Hematopoietic multipotent progenitor cell treated with erythropoietin and hydrocortisone succinate and interleukin-3 and kit ligand, for 4 days (in vitro differentiated cells): ENCODE measurements around the gene ATG16L1.

Experiments used
- DNase-seq: peaks from one replicate; pipeline ENCODE4 v3.0.0-alpha.2; 2015

ATG16L1 gene

GRCh38 chr2:233261819-233262555 lies 10.5 kb downstream of the ATG16L1 start:
- no peak for DNase-seq

DNA sequence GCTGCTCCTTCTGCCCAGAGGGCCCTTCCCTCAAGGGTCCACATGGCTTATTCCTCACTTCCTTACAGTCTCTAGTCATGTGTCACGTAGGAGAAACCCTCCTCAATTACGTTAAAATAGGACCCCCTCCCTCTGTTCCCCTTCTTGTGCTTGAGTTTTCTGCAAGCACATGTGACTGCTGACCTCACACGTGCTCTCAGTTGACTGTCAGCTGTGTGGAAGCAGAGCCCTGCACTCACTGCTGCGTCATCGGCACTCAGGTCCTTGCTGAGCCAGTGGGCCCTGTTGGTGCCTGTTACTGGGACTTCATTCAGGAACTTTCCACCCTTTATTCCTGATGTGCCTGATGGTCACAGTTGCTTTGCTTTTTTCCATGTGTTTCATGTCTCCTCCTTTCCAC lies 11.1 kb downstream of the ATG16L1 start:
- DNase-seq: no peak

DNA sequence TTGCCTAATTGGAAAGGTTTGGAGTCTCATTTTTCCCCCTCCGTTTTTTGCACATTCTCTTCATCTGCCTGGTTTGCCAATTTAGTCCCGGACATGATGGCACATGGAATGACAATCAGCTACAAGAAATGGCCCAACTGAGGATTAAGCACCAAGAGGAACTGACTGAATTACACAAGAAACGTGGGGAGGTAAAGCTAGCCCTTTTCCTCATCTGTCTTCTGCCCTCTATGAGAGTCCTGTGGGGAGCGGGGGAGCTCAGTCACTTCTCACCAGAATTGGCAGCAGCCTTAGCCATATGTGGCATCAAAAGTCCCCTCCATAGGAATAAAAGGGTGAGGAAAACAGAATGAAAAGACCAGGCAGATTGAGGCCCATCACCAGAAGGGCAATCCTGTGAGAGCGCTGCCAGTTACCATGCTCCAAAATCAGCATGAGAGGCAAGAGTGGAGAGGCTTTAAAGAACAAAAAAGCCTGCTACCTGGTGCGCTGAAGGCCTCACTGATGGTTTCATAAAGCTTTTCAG lies 11.6 kb downstream of the ATG16L1 start:
- no peak for DNase-seq

GRCh38 chr2:233264667-233265066 lies 13.2 kb downstream of the ATG16L1 start:
- DNase-seq: no peak

- no peak for DNase-seq
These were observed 14.5 kb downstream of the ATG16L1 start for GRCh38 chr2:233265899-233266431.

DNA sequence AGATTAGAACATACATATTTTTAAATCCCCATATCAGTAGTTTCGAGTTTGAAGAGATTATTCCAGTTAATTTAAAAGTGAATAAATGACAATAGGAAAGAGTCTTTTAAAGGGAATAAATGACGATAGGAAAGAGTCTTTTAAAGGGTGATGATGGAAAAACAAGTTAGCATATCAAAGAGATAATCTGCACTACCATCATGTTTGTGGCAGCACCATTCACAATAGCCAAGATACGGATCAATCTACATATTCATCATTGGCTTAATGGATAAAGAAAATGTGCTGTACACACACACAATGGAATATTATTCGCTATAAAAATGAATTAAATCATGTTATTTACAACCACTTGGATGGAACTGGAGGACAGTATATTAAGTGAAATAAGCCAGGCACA lies 15.0 kb downstream of the ATG16L1 start:
- DNase-seq: no peak

- peak; percentile 38 for DNase-seq
These were observed 16.2 kb downstream of the ATG16L1 start for GRCh38 chr2:233267516-233268245.

DNA sequence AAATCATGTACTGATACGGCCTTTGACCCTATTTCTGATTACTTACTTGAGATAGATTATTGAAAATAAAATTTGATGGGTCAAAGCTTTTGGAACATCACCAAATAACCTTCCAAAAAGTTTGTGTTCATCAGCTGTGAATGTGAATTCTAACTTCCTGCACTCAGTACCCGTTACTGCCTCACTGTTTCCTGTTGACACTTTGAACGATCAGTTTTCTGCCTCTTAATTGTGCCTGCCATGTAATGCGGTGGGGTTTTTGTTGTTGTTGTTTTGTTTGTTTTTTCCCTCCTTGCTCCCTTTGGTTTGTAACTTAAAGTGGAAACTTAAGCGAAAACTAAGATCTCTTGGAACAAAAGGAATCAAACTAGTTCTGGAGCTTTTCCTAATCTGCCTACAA lies 18.9 kb downstream of the ATG16L1 start:
- DNase-seq: no peak

GRCh38 chr2:233270951-233271350 lies 19.5 kb downstream of the ATG16L1 start:
- no peak for DNase-seq

DNA sequence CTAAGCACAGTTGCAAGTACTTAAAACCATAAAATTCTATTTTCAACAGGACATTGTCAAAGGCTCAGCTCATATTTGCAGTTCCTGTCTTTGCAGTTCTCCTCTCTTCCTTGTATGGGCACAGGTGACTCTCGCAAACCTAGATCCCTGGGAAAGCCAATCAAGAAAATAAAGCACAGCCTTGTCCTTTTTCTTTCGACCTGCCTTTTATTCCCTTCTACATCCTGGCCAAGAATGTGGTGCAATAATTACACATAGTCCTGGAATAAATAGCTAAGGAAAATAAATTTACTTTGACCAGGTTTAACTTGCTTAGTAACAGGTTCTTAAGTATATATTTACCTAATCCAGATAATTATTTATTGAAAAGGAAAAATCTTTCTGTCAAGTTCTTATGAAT lies 20.2 kb downstream of the ATG16L1 start:
- DNase-seq: no peak

DNA sequence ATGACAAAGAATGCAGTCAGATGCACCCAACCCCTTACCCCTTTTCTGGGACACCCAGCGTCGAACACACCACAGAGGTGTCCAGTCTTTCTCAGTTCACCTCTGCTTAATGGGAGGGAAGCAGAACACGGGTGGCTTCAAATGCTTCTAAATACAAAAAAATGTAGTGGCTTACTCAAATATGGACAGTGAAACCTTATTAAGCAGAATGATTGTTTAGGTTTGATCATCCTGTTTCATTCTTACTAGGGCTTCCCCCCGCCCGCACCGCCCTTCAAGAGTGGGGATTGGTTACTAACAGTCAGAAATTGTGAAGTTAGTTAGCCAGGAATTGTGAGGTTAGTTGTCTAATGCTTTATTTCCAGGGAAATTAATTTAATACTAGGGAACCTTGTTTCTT lies 21.6 kb downstream of the ATG16L1 start:
- DNase-seq: no peak

DNA sequence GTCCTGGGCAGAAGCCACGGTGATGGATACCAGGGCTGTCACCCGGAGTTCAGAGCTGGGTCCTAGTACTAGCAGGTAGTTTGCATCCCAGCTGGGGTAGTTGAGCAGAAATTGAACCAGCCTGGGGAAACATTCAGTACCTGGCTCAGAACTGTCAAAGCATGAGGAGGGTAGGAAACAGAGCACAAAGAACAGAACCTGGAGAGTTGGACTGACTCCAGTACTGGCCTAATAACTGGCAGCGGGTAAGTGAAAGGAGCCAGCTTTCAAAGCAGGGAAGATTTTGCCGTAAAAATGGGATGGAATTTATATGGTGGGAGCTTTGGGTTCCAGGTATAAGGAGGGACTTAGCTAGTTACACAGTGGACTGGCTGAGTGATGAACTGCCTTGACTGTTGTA lies 23.8 kb downstream of the ATG16L1 start:
- no peak for DNase-seq

DNA sequence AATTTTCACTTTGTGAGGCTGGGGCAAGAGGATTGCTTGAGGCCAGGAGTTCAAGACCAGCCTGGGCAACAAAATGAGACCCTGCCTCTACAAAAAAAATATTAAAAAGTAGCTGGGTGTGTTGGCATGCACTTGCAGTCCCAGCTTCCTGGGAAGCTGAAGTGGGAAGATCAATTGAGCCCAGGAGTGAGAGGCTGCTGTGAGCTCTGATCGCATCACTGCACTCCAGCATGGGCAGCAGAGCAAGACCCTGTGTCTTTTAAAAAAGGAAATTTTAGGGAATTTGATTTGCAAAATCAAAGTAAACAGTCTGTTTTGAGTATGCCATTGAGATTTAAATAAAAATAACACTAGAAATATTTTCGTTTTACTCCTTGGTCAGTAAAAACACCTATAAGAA lies 27.4 kb downstream of the ATG16L1 start:
- no peak for DNase-seq

GRCh38 chr2:233280114-233280693 lies 28.7 kb downstream of the ATG16L1 start:
- peak; percentile 33 for DNase-seq

- DNase-seq: no peak
These were observed 30.1 kb downstream of the ATG16L1 start for GRCh38 chr2:233281553-233281952.

DNA sequence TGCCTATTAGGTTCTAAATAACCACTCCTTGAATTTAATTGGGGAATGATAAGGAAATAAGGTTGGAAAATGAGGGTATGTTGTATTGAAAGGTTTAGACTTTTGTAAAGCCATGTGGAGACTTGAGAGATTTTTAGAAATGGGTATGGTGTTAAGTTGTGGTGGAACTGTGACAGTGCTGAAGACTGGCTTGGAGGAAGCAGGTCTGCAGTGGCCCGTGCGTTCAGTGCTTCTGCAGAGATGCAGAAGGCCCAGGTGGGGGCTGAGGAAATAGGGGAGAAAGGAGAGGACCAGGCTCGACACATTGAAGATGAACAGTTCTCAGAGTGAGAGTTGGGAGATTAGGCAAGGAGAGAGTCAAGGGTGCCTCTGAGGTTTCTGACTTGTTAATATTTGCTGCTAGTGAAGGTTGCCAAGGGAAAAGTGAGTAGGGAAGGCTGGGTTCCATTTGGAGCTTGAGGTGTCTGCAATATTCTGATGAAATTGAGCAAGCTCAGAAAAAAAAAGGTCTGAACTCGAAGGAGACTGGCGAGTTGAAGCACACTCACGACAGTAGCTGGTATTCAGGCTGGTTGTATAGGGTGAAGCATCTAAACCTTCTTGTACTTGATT lies 30.6 kb downstream of the ATG16L1 start:
- no peak for DNase-seq

DNA sequence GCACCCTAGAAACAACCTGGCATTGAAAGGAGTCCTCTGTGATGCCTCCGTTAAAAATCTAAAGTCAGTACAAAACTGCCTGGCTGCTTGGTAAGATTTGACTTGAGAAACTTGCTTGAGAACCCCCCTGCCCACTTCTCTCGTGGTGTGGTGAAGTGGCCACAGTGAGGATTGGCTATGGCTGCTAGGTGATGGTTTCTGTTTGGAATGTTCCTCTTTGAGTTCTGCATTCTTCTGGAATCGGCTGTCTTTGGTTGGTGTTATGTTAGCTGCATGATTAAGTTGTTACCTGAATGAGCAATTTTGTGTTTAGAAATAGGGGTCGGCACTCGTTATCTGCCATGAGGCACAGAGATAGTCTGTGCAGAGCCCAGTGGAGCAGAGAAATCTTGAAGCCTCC lies 34.4 kb downstream of the ATG16L1 start:
- no peak for DNase-seq

GRCh38 chr2:233287871-233288270 lies 36.4 kb downstream of the ATG16L1 start:
- no peak for DNase-seq

- DNase-seq: no peak
These were observed 37.2 kb downstream of the ATG16L1 start for GRCh38 chr2:233288663-233289062.

DNA sequence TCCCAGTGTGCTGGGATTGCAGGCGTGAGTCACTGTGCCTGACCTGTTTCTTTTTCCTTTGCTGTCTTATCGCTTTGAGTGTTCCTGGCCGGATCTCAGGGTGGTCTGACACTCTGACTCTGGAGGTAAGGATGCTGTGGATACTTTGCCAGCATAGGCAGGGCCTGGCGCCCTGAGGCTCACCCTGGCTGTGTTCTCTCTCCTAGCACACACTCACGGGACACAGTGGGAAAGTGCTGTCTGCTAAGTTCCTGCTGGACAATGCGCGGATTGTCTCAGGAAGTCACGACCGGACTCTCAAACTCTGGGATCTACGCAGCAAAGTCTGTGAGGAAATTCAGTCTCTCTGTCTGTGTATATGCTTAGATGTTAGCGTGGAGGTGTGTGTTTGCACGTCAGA lies 38.2 kb downstream of the ATG16L1 start:
- DNase-seq: no peak

GRCh38 chr2:233290051-233290845 lies 38.8 kb downstream of the ATG16L1 start:
- DNase-seq: no peak

- DNase-seq: no peak
These were observed 44.4 kb downstream of the ATG16L1 start for GRCh38 chr2:233295891-233296290.
